EH (cell line): Measurements from ENCODE around the gene E2F7.

Source experiments
- DNase-seq: peaks from one replicate; pipeline ENCODE4 v3.0.0-alpha.2; 2015; ENCODE audit warnings: low read depth

E2F7 gene

DNA sequence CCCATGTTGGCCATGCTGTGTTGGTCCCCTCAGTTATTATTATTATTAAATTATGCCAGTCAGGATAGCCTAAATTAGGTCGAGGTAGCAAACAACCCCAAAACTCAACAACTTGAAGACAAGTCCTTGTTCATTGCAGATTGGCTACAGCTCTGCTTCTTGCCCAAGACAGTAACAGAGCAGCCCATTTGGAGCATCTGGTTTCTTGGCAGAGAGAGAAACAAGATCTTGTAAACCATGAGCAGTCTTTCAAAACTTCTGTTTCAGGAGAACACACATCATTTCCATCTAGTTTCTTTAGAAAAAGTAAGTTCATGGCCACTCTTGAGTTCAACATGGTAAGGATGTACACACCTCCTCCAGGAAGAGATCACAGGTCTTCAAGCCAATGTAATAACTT lies 52.3 kb downstream of the E2F7 start:
- no peak for DNase-seq

DNA sequence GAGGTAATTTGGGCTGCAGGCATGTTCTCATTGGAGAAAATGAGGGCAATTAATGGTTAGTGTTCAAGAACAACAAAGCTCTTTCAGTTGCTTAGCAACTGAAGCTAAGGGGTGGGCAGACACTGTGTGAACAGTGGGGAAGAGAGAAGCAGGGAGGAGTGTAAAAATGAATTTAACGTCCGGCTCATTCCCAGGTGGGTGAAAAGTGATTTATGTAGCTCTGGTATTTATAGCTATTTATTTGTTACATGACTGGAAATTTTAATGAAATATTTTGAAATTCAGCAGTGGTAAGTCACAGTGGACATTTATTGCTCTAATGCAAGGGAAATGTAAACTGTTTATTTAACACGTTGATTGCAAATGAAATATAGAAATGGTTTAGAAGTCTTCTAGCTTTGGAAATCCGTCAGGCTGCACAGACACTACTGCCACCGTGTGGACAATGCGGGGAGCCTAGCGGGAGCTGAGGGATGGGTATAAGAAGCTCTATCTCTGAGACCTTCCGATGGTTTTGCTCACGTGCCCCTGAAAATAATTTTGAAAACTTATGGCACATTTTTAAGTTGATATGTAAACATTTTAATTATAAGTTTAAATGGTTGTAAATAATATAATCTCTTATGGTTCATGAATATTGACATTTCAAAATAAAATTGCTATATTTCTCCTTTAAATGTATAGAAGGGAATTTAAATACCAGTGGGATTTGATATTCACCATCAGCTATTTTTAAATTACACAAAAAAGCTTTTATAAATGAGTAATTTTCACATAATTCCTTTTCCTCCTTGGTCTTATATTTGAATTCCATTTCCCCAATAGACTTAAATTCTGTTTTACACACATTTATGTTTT lies 54.4 kb downstream of the E2F7 start:
- peak; percentile 72 for DNase-seq

DNA sequence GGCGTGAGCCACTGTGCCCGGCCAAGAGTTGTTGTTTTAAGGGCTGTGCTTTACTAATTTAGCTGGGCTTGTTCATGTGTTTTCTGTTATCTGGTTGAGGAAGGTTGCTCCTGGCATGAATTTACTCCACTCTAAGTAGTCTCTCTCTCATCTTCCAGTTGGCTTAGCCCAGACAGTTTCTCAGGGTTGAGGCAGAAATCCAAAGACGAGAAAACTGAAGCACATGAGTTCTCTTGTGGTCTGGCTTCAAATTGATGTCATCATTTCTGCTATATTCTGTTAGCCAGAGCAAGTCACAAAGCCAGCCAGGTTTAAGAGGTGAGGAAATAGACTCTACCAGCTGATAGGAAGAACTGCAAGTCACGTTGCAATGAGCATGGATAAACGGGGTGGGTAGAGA lies 57.9 kb downstream of the E2F7 start:
- DNase-seq = no peak

DNA sequence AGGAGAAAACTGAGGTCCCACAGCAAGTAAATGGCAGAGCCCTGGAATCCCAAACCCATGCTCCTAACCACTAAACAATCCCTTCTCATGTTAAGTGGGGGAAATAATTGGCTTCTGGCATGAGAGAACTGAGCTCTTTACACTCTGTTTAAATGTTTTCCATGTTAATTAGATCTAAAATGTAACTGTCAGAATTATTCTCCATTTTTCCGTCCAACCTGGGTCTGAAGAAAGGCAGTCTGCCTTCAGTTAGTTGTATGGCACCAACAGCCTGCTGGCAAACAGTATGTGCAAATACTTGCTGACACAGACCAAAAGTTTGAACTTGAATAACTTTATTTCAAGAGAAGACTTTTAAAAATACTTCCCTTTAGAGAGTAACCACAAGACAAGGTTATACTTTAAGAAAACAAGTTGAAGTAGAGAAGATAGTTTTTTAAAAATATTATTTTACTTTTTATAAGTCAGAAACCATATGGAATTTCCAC lies 59.7 kb downstream of the E2F7 start:
- DNase-seq = no peak

DNA sequence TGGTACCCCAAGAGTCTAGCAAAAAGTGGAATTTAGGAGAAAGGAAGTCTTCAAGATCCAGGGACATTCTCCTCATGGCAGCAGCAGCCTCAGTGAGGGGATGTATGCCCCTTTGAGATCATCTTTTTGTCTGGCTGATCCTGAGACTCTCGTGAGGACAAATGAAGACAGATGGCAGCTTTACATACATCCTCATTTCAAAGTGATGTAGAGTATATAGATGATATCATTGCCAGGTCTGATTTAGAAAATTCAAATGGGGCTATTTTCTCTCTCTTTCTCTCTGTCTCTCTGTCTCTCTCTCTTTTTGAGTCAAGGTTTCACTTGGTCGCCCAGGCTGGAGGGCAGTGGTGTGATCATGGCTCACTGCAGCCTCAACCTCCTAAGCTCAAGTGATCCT lies 61.5 kb downstream of the E2F7 start:
- DNase-seq = no peak

DNA sequence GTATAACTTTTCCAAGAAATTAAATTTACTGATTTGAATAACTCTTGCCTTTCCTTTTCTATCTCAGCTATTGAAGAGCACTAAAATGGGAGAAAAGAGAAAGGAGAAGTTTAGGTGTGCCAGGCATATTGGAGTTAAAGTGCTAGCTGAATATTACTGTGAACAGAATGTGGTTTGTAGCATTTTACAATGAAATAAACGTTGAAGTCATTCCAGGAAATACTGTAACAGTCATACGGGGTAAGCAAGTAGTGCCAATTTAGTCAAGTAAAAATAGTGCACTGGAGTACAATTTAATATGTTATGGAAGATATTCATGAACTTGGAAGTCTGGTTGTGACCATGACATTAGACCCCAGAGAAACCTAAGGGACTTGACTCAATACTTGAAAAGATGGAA lies 62.1 kb downstream of the E2F7 start:
- no peak for DNase-seq

DNA sequence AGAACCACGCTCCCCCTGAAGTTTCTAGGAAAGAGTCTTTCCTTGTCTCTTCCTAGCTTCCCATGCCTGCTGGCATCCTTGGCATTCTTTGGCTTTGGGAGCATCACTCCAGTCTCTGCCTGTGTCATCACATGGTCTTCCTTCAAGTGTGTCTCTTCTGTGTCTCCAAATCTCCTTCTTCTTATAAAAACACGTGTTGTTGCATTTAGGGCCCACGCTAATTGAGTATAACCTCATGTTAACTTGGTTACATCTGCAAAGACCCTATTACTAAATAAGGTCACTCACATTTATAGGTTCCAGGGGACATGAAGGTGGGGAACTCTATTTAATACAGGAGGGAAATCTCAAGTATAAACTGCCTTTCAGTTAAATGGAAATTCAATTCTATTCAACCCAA lies 63.0 kb downstream of the E2F7 start:
- no peak for DNase-seq

DNA sequence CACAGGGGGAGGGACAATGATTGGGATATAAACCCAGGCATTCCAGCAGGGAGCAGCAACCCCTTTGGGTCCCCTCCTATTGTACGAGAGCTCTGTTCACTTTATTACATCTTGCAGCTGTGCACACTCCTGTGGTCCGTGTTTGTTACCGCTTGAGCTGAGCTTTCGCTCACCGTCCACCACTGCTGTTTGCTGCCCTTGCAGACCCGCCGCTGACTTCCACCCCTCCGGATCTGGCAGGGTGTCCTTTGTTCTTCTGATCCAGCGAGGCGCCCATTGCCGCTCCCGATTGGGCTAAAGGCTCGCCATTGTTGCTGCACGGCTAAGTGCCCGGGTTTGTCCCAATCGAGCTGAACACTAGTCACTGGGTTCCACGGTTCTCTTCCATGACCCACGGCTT lies 64.1 kb downstream of the E2F7 start:
- no peak for DNase-seq

DNA sequence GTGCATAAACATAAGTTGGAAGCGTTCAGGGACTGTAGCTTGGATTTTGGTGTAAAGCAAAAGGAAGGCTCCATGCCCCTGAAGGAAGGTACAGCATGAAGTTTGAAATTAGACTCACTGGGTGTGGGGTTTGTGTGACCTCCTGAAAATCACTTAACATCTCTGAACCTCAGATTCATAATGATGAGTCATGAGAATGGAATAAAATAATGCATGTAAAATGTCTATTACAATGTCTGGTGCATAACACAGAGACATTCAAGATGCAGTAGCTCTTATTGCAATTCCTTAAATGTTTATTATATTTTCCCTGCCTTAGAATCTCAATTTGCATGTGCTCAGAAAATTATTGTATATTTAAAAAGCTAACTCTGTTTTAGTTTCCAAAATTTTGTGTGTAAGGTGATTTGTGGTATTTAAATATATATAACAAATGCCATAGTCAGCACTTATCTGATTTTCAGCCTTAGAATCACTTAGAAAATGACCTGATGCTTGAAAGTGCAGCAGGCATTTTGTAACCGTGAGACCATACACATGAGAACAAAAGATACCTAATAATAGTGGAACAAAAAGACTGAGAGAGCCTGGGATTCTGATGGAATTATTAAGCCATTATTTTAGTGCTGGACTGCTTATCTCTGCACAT lies 66.3 kb downstream of the E2F7 start:
- no peak for DNase-seq

DNA sequence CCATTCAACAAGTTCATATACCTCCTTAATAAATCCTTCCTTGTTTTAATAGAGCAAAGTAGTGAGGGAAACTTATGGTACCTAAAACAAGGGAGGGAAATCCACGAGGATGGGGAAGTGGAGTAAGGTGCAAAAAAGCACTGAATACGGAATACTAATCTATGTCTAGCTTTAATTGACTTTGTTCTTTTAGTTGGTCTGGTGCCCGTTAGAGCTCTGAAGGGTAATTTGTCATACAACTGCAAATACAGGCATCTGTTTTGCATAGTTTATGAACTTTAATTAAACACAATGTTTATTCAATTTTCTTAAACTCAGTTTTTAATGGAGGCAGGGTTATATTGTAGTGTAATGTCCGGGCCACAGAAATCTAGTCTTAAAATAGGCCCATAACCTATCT lies 67.0 kb downstream of the E2F7 start:
- no peak for DNase-seq

DNA sequence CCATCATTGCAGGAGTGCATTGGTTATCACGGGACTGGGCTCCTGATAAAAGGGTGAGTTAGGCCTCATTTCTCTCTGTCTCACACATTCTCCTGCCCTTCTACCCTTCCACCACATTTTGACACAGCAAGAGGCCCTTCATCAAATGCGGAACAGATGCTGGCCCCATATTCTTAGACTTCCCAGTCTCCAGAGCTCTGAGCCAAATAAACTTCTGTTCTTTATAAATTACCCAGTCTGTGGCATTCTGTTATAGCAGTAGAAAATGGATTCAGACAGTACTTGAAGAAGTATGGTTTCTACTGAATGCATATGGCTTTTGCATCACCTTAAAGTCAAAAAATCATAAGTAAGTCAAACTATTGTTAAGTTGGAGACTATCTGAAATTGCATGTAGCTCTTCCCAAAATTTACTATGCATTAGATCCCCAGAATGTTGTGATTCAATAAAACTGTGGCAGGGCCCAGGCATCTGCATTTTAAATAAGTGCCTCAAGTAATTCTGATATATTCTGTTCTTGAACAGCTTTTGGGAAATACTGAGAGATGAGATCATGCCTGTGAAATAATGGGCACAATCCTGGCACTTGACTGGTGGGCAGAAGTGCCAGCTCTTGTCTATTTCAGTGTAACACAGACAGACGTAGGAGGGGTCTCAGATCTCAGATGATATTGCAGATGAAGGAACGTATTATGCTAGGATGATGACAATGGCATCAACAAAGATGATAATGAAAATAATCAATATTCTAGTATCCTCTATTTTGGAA lies 68.2 kb downstream of the E2F7 start:
- no peak for DNase-seq

DNA sequence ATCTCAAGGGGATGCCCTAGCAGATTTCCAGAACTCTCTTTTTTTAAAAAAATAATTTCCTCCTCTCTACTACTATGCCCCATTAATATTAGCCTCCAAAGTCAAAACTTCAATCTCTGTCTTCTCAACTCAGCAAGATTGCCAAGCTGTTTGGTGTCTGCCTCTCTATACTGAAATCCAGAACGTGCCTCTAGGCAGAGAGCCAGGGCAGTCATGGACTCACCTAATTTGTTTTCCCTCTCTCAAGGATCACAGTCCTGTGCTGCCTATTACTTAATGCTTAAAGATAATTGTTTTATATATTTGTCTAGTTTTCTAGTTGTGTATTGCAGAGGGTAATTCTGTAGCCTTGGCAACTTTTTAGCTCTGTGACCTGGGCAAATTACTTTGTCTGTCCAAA lies 74.7 kb downstream of the E2F7 start:
- DNase-seq = no peak

DNA sequence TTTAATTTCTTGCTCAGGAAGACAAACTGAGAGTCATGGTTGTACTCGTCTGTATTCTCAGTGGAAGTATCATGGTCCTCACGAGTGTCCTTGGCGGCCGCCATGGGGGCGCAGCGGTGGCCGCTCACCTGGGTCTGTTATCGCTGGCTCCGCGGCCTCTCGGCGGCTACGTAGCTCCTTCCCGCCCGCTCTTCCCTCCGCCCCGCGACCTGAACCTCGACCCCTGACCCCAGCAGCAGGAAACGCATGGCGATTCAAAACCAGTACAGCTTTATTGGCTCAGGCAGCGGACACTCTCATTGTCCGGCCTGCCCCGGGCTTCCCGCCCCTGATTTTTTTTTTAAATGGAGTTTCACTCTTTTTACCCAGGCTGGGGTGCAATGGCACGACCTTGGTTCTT lies 80.8 kb downstream of the E2F7 start:
- no peak for DNase-seq

DNA sequence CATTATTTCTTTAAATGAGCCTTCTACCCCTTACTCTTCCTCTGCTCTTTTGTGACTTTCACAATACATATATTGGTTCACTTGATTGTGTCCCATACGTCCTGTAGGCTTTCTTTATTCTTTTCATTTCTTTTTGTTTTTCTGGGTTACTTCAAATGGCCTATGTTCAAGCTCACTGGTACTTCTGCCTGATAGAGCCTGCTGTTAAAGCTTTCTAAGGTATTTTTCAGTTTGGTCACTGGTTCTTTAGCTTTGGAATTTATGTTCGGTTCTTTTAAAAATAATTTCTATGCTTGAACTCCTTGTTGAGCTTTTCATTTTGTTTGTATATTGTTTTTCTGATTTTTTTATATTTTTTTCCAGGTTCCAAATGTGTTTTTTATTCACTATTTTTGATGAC lies 81.9 kb downstream of the E2F7 start:
- no peak for DNase-seq

DNA sequence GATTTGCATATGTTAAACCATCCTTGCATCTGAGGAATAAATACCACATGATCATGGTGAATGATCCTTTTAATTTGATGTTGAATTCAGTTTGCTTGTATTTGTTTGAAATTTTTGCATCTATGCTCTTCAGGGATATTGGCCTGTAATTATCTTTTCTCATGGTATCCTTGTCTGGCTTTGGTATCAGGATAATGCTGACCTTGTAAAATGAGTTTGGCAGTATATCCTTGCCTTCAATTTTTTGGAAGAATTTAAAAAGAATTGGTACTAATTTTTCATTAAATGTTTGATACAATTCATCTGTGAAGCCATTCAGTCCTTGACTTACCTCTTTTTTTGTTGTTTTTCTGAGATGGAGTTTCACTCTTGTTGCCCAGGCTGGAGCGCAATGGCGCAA lies 85.2 kb downstream of the E2F7 start:
- DNase-seq = no peak

DNA sequence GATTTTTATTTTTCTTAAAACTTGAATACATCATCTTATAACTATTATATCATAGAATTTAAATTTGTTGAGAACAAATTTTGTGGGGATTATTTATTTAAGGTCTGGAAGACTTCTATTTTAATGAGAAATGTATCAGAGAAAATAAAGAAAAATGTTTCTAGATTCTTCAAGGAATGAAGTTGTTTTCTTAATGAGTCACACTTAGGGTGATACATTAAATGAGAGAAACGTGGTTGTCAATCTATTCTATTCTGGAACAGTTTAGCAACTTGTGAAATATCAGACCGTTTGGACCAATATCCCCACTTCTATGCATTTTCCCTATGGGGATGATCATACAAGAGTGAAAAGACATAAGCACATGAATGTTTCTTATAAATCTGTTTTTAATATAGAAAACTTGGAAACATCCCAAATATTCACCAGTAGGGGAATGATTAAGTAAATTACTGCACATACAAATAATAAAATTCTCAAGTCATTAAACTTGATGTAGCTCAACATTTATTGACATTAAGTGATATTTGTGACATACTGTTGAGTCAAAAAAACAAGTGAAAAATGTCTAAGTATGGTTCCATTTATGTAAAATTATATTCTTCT lies 88.5 kb downstream of the E2F7 start:
- DNase-seq = peak; percentile 25
